ENCODE measurements around the gene ERICH6B. TPM values are rescaled to one million over a fixed set of nuclear protein-coding genes. Genes with fewer than 3 reads are reported as not detected.

Gene ERICH6B
- total and polyA plus RNA-seq, 2 of the 13 experiments (the other 11 are each of a cell fraction or from before 2014, with no cell fraction given) = not detected

DNA sequence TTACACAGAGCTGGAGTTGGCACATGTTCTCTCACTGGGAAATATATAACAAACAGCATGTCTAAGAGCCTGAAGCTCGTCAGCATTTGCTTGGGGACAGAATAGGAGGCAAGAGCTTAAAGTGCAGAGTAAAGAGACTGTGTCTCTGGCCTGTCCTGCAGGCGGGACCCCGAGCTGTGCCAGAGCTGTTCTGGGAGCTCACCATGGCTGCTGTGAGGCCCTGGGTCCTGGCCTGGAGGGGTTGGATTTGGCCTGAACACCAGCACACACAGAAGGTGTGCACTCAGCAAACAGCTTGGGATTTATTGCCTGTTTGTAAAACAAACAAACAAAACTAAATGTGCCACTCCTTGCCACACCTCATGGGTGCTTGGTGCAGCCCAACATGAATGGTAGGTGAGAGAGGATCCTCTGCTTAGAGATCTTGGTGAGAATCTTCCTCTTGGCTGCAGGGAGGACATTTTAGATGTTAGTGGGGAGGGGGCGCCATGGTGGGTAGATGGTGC is 60.9 kb downstream of the ERICH6B start (continued):
- TF ChIP-seq, protein P1, sequence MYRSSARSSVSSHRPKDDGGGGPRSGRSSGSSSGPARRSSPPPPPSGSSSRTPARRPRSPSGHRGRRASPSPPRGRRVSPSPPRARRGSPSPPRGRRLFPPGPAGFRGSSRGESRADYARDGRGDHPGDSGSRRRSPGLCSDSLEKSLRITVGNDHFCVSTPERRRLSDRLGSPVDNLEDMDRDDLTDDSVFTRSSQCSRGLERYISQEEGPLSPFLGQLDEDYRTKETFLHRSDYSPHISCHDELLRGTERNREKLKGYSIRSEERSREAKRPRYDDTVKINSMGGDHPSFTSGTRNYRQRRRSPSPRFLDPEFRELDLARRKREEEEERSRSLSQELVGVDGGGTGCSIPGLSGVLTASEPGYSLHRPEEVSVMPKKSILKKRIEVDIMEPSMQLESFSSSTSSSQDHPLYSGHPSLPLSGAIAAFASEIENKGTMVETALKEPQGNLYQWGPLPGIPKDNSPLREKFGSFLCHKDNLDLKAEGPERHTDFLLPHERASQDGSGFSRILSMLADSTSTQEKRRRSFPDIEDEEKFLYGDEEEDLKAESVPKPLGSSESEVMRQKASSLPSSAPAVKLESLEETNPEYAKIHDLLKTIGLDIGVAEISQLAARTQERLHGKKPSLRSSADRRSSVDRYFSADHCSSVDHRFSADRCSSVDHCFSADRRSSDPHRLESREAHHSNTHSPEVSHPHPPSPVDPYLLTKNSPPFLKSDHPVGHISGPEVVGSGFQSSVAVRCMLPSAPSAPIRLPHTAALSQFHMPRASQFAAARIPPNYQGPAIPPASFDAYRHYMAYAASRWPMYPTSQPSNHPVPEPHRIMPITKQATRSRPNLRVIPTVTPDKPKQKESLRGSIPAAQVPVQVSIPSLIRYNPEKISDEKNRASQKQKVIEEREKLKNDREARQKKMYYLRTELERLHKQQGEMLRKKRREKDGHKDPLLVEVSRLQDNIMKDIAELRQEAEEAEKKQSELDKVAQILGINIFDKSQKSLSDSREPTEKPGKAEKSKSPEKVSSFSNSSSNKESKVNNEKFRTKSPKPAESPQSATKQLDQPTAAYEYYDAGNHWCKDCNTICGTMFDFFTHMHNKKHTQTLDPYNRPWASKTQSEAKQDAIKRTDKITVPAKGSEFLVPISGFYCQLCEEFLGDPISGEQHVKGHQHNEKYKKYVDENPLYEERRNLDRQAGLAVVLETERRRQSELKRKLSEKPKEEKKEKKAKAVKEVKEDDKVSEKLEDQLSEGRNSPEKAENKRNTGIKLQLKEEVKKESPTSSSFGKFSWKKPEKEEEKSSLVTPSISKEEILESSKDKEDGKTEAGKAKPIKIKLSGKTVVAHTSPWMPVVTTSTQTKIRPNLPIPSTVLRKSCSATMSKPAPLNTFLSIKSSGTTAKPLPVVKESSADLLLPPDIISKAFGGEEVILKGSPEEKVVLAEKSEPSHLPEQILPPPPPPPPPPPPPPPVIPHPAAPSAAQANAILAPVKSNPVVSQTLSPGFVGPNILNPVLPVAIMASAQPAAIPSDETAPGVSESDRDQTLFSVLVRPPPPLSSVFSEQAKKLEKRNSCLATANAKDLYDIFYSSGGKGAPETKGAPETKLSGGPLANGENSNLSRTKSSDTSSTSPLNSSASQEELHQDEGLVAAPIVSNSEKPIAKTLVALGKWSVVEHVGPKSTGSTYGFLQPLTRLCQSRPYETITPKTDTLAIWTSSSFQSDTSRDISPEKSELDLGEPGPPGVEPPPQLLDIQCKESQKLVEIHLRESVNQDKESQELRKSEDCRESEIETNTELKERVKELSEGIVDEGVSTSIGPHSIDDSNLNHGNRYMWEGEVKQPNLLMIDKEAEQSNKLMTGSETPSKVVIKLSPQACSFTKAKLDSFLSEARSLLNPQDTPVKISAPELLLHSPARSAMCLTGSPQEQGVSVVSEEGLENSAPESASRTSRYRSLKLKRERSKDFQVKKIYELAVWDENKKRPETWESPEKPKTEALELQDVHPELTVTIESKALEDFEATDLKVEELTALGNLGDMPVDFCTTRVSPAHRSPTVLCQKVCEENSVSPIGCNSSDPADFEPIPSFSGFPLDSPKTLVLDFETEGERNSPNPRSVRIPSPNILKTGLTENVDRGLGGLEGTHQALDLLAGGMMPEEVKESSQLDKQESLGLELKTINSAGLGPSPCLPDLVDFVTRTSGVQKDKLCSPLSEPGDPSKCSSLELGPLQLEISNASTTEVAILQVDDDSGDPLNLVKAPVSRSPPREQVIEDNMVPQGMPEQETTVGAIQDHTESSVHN (CRISPR knock-in tag; IDR thresholded peaks at IDR 0.05) = no peak
- no peak for TF ChIP-seq ZNF501 (CRISPR knock-in tag; IDR thresholded peaks at IDR 0.05)
- TF ChIP-seq ZFY (CRISPR knock-in tag; IDR thresholded peaks at IDR 0.05) = no peak
- no peak for TF ChIP-seq SNAPC2 (CRISPR knock-in tag; IDR thresholded peaks at IDR 0.05)
- no peak for TF ChIP-seq BORCS8-MEF2B (CRISPR knock-in tag; IDR thresholded peaks at IDR 0.05)
- TF ChIP-seq, protein P2, sequence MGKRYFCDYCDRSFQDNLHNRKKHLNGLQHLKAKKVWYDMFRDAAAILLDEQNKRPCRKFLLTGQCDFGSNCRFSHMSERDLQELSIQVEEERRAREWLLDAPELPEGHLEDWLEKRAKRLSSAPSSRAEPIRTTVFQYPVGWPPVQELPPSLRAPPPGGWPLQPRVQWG (CRISPR knock-in tag; IDR thresholded peaks at IDR 0.05; ENCODE audit: borderline replicate concordance, low read depth) = no peak
- TF ChIP-seq, protein P3, sequence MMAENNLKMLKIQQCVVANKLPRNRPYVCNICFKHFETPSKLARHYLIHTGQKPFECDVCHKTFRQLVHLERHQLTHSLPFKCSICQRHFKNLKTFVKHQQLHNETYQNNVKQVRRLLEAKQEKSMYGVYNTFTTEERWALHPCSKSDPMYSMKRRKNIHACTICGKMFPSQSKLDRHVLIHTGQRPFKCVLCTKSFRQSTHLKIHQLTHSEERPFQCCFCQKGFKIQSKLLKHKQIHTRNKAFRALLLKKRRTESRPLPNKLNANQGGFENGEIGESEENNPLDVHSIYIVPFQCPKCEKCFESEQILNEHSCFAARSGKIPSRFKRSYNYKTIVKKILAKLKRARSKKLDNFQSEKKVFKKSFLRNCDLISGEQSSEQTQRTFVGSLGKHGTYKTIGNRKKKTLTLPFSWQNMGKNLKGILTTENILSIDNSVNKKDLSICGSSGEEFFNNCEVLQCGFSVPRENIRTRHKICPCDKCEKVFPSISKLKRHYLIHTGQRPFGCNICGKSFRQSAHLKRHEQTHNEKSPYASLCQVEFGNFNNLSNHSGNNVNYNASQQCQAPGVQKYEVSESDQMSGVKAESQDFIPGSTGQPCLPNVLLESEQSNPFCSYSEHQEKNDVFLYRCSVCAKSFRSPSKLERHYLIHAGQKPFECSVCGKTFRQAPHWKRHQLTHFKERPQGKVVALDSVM (CRISPR knock-in tag; IDR thresholded peaks at IDR 0.05) = no peak
- TF ChIP-seq ZNF230 (CRISPR knock-in tag; IDR thresholded peaks at IDR 0.05) = no peak
